B cell (primary cell): ENCODE data around the gene RAP1GAP. TPM values are rescaled to one million over a fixed set of nuclear protein-coding genes. Genes with fewer than 3 reads are reported as not detected.

Experiments
- ATAC-seq: fragments of 200-7000 bp; cut with Tn5 transposase; one replicate; pipeline ENCODE4 v1.10.0; 2021; ENCODE audit warnings: low read depth, mild to moderate bottlenecking, moderate number of reproducible peaks, moderate library complexity
- CTCF ChIA-PET: fragments of 350-600 bp; sonication (Branson Sonifier 250); formaldehyde crosslinking; loops from one replicate; lab custom pipeline; 2021; ENCODE audit warnings: antibody characterized with exemption, inconsistent platforms; lab: Charles Lee
- POLR2A ChIA-PET: fragments of 350-600 bp; sonication (Branson Sonifier 250); formaldehyde crosslinking; loops from one replicate; lab custom pipeline; 2021; ENCODE audit warnings: antibody characterized with exemption; lab: Charles Lee
- DNase-seq: peaks from one replicate; pipeline ENCODE4 v3.0.0; 2013
- H2AFZ ChIP-seq: 2 replicates; pipeline ENCODE4 v1.6.1; 2012; ENCODE audit warnings: mild to moderate bottlenecking, low read depth, low read length; ENCODE audit not compliant: insufficient read depth, poor library complexity, severe bottlenecking
- H3K27ac ChIP-seq, 2 donors: 1 replicate in 1 of 2; 2 replicates in 1 of 2; pipeline ENCODE4 v1.5.1; 2012 to 2013; ENCODE audit warnings: low read length in 2 of 2, mild to moderate bottlenecking in 2 of 2, moderate library complexity in 1 of 2
- H3K27me3 ChIP-seq, 4 experiments: fragments of 200-600 bp in 1 of 4; sonication (generic) in 1 of 4; replicated peaks in 1 of 4; 1 replicate in 2 of 4; 2 replicates in 2 of 4; pipeline versions ENCODE4 v1.6.1 to v1.7.0; 2013 to 2016; ENCODE audit warnings: low read length in 3 of 4, mild to moderate bottlenecking in 2 of 4, mixed read lengths in 1 of 4, moderate library complexity in 1 of 4; ENCODE audit not compliant: insufficient read depth in 4 of 4, control insufficient read depth in 3 of 4; ENCODE audit errors: control extremely low read depth in 1 of 4
- H3K36me3 ChIP-seq, 2 experiments: replicated peaks in 1 of 2; 1 replicate in 1 of 2; 2 replicates in 1 of 2; pipeline versions ENCODE4 v1.6.1 to v1.7.1; 2013; ENCODE audit warnings: low read length in 1 of 2; ENCODE audit not compliant: insufficient read depth in 2 of 2, control insufficient read depth in 1 of 2; ENCODE audit errors: control extremely low read depth in 1 of 2, extremely low read depth in 1 of 2
- H3K4me1 ChIP-seq, 2 donors: fragments of 200-600 bp in 1 of 2; sonication (generic) in 1 of 2; 1 replicate in 1 of 2; 2 replicates in 1 of 2; pipeline versions ENCODE4 v1.5.1 to v1.6.1; 2013 to 2017; ENCODE audit warnings: low read length in 2 of 2; ENCODE audit not compliant: control insufficient read depth in 2 of 2, insufficient read depth in 2 of 2
- H3K4me2 ChIP-seq: replicated peaks from 2 replicates; pipeline ENCODE3; 2012; ENCODE audit warnings: mild to moderate bottlenecking, low read depth, low read length; ENCODE audit not compliant: poor library complexity, severe bottlenecking
- H3K4me3 ChIP-seq, 5 experiments: fragments of 200-600 bp in 1 of 5; sonication (generic) in 1 of 5; 1 replicate in 3 of 5; 2 replicates in 2 of 5; pipeline versions ENCODE4 v1.5.1 to v1.7.0; 2011 to 2016; ENCODE audit warnings: low read length in 4 of 5, mild to moderate bottlenecking in 4 of 5, low read depth in 2 of 5, control low read depth in 1 of 5, moderate library complexity in 1 of 5; ENCODE audit not compliant: insufficient read depth in 1 of 5; ENCODE audit errors: control extremely low read depth in 1 of 5, extremely low read depth in 1 of 5
- H3K79me2 ChIP-seq: fragments of 200-600 bp; sonication (generic); one replicate; pipeline ENCODE4 v1.6.0; 2016; ENCODE audit warnings: low read length; ENCODE audit not compliant: control insufficient read depth, insufficient read depth
- H3K9ac ChIP-seq: fragments of 200-600 bp; sonication (generic); 2 replicates; pipeline ENCODE4 v1.6.1; 2017; ENCODE audit warnings: mild to moderate bottlenecking, low read length, moderate library complexity
- H3K9me3 ChIP-seq, 3 donors: one replicate each; pipeline versions ENCODE4 v1.6.1 to v1.7.1; 2013; ENCODE audit warnings: low read length in 2 of 3; ENCODE audit not compliant: control insufficient read depth in 2 of 3, insufficient read depth in 1 of 3; ENCODE audit errors: control extremely low read depth in 1 of 3
- H4K20me1 ChIP-seq: 2 replicates; pipeline ENCODE4 v1.6.0; 2012; ENCODE audit warnings: mild to moderate bottlenecking, low read length; ENCODE audit not compliant: insufficient read depth, control insufficient read depth, poor library complexity, severe bottlenecking
- H3K27ac Mint-ChIP-seq: one replicate; pipeline ENCODE4 v1.8.0; 2021; ENCODE audit warnings: mixed read lengths
- H3K27me3 Mint-ChIP-seq: one replicate; pipeline ENCODE4 v1.8.0; 2021; ENCODE audit warnings: mixed read lengths
- H3K4me1 Mint-ChIP-seq: one replicate; pipeline ENCODE4 v1.8.0; 2021; ENCODE audit warnings: mixed read lengths
- H3K4me3 Mint-ChIP-seq: one replicate; pipeline ENCODE4 v1.8.0; 2021; ENCODE audit warnings: mixed read lengths
- H3K9me3 Mint-ChIP-seq: one replicate; pipeline ENCODE4 v1.8.0; 2022; ENCODE audit warnings: mixed read lengths; ENCODE audit not compliant: insufficient read depth
- CTCF ChIP-seq: fragments of 200-600 bp; IDR thresholded peaks from one replicate; pipeline ENCODE4 v1.8.0; 2022; ENCODE audit warnings: antibody characterized with exemption, mild to moderate bottlenecking
- EZH2 ChIP-seq: IDR thresholded peaks from 2 replicates; pipeline ENCODE4 v1.6.1; 2012; ENCODE audit warnings: borderline replicate concordance, low read depth, mild to moderate bottlenecking, moderate library complexity, low read length; ENCODE audit not compliant: insufficient read depth, poor library complexity, severe bottlenecking
- WGBS: methylation state at CpG from one replicate; pipeline ENCODE4 v1.1.5; 2013; ENCODE audit warnings: missing lambda C conversion rate; ENCODE audit not compliant: insufficient coverage; 5-methylcytosine and 5-hydroxymethylcytosine counted together
- intact Hi-C: fragments of 100-400 bp; cut with micrococcal nuclease; formaldehyde crosslinking; loops from one replicate; pipeline ENCODE4 v1.10.0; 2022
- polyA plus RNA-seq: library from polyadenylated mRNA; depleted of rRNA; stranded (reverse); fragments of >200 nt; gene quantifications from 2 replicates; pipeline ENCODE4 v1.2.3, GENCODE V29; 2012
- total RNA-seq, 2 donors: library from RNA; stranded (reverse); fragments of 120-200 nt in 1 of 2; gene quantifications; 1 replicate in 1 of 2; 2 replicates in 1 of 2; pipeline versions ENCODE4 v1.2.3 to v1.2.4, GENCODE V29; 2013 to 2022

Gene RAP1GAP
- total and polyA plus RNA-seq, 2 donors (not counting 1 experiment from before 2014, with no cell fraction given): 0.07 to 0.09 TPM

GRCh38 chr1:21576031-21576797 lies 92.9 kb downstream of the RAP1GAP start:
- Mint-ChIP-seq H3K9me3 (no peaks in the 10 kb centered on the region), H3K4me3 (no peak overlapping the region), H3K4me1 (peaks cover 1% of the 10 kb centered on the region), H3K27me3 (peaks cover 9% of the 10 kb centered on the region), H3K27ac (no peak overlapping the region)
- intact Hi-C loops: no loop called here
- Histone ChIP-seq H3K9ac (no peak overlapping the region), H4K20me1 (no peaks in the 10 kb centered on the region), H3K27ac (no peak overlapping the region), H3K4me3 (no peak overlapping the region), H3K79me2 (no peaks in the 10 kb centered on the region), H3K4me2 (no peak overlapping the region), H2AFZ (no peak overlapping the region), H3K9me3 (peaks cover 0 to 7% (median 0%) of the 10 kb centered on the region in 3 donors), H3K27me3 (peaks cover 0 to 20% (median 6%) of the 10 kb centered on the region in 4 experiments), H3K4me1 (no peaks in the 10 kb centered on the region), H3K36me3 (no peaks in the 10 kb centered on the region)
- DNase-seq (no peak), ATAC-seq (no peak)
- CTCF ChIA-PET: interaction anchor here (1.2 kb wide), 1 partner anchor 11 kb away, joined by 3 read pairs; no protein-coding TSS in a partner anchor
- POLR2A ChIA-PET: no interaction called here
- 97% methylated on average over 7 of the region's 7 CpGs for WGBS
- TF ChIP-seq EZH2 (no peak), CTCF (no peak)

GRCh38 chr1:21575351-21575942 lies 93.7 kb downstream of the RAP1GAP start:
- TF ChIP-seq CTCF: no peak
- TF ChIP-seq EZH2: no peak
- 92% methylated on average over 16 of the region's 18 CpGs for WGBS
- Histone ChIP-seq H3K36me3 (no peaks in the 10 kb centered on the region), H3K27ac (no peak overlapping the region), H3K9ac (no peak overlapping the region), H3K27me3 (peaks cover 0 to 20% (median 6%) of the 10 kb centered on the region in 4 experiments), H3K4me1 (no peaks in the 10 kb centered on the region), H2AFZ (no peak overlapping the region), H3K4me2 (no peak overlapping the region), H3K79me2 (no peaks in the 10 kb centered on the region), H3K9me3 (peaks cover 0 to 7% (median 0%) of the 10 kb centered on the region in 3 donors), H4K20me1 (no peaks in the 10 kb centered on the region), H3K4me3 (no peak overlapping the region)
- DNase-seq: no peak
- H3K27me3 Mint-ChIP-seq: peaks cover 9% of the 10 kb centered on the region
- H3K4me1 Mint-ChIP-seq: peaks cover 1% of the 10 kb centered on the region
- H3K4me3 Mint-ChIP-seq: no peak overlapping the region
- H3K27ac Mint-ChIP-seq: no peak overlapping the region
- ATAC-seq: no peak
- ChIA-PET CTCF (no interaction called here), POLR2A (no interaction called here)
- H3K9me3 Mint-ChIP-seq: no peaks in the 10 kb centered on the region
- intact Hi-C loops: loop anchor here (2.0 kb wide), 1 partner anchor 67 kb away; the partner anchor contains the start of gene ALPL
